AG04450 (cell line): ENCODE results near the gene CAPN13. TPM values are rescaled to one million over a fixed set of nuclear protein-coding genes. Genes with fewer than 3 reads are reported as not detected.

Experiments
- CTCF ChIA-PET: fragments of 300-600, 350-600 bp; formaldehyde crosslinking; extraction: SDS; loops from one replicate; lab custom pipeline; 2022; ENCODE audit warnings: antibody characterized with exemption, inconsistent platforms; lab: Charles Lee
- POLR2A ChIA-PET: fragments of 350-600 bp; formaldehyde crosslinking; extraction: SDS; loops from one replicate; lab custom pipeline; 2021; ENCODE audit warnings: antibody characterized with exemption, inconsistent platforms; lab: Yijun Ruan, JAX
- DNase-seq: peaks from one replicate; pipeline ENCODE4 v3.0.0-alpha.2; 2011; ENCODE audit warnings: low read depth, low spot score
- H3K27ac ChIP-seq: one replicate; pipeline ENCODE4 v1.5.1; 2012; ENCODE audit warnings: low read depth, low read length, control low read depth
- H3K27me3 ChIP-seq: one replicate; pipeline ENCODE4 v1.6.0; 2012; ENCODE audit warnings: low read length; ENCODE audit not compliant: control insufficient read depth, insufficient read depth
- H3K4me3 ChIP-seq: 2 replicates; pipeline ENCODE4 v1.5.1; 2011; ENCODE audit warnings: mild to moderate bottlenecking, low read depth, low read length, control low read depth
- H3K9me3 ChIP-seq: 2 replicates; pipeline ENCODE4 v1.5.1; 2012; ENCODE audit warnings: low read length; ENCODE audit not compliant: control insufficient read depth, insufficient read depth
- CTCF ChIP-seq: IDR thresholded peaks from 2 replicates; pipeline ENCODE4 v1.5.1; 2011; ENCODE audit warnings: low read depth, low read length, control low read depth, inconsistent platforms
- polyA plus RNA-seq: library from polyadenylated mRNA; depleted of rRNA; stranded (reverse); fragments of >200 nt; gene quantifications from 2 replicates; pipeline ENCODE4 v1.2.3, GENCODE V29; 2011

Gene CAPN13
- polyA plus RNA-seq, 1 experiment: not detected

GRCh38 chr2:30695749-30696148 lies 111.5 kb downstream of the CAPN13 start:
- TF ChIP-seq CTCF: no peak
- ChIA-PET POLR2A (interaction anchor here (0.6 to 0.8 kb wide), 2 partner anchors 29 to 503 kb away, joined by 3 to 4 read pairs; no protein-coding TSS in a partner anchor), CTCF (interaction anchor here (1.0 to 4.4 kb wide), 2 partner anchors 14 to 17 kb away, joined by 3 to 29 read pairs; no protein-coding TSS in a partner anchor)
- no peak for DNase-seq
- H3K9me3 ChIP-seq: peaks cover 6% of the 10 kb centered on the region
- H3K4me3 ChIP-seq: no peak overlapping the region
- H3K27ac ChIP-seq: no peak overlapping the region
- H3K27me3 ChIP-seq: no peaks in the 10 kb centered on the region

DNA sequence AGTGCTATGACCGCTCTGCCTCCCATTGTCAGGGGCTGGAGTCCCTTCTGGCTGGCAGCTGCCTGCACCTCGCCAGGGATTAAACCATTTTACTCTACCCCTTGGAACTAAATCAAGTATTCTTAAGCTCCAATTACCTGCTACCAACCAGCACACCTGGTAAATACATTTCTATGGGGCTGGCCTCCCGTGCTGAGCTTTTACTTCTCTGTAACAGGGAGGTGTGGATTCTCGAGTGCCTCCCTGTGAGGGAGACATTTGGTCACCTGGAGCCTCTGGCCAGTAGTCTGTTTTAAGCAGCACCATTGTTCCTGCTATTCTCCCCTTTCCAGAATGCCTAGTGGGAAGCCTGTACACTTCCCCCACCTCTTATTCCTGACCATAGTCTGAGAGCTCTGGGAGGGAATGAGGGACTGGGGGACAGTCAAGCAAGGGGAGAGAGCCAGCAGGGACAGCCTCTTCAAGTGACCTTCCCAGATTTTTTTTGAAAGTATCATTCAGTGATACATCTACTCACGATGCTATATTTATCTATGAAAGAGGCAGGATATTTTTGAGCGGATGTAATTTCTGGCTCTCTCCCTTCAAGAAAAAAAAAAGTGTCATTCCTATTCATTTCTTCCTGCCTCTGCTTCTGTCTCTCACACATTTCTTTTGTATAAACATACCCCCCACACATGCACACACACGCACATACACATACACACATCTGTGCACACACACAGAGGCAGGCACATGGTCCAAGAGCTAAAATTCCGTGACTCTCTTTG lies 112.8 kb downstream of the CAPN13 start:
- POLR2A ChIA-PET: interaction anchor here (0.5 to 1.0 kb wide), 3 partner anchors 33 to 1321 kb away, joined by 3 to 11 read pairs (median 3); no protein-coding TSS in a partner anchor
- Histone ChIP-seq H3K27ac (no peak overlapping the region), H3K9me3 (peaks cover 5% of the 10 kb centered on the region; the same call in 1 of the 2 replicates), H3K4me3 (no peak overlapping the region), H3K27me3 (no peaks in the 10 kb centered on the region)
- CTCF ChIA-PET: interaction anchor here (1.1 to 4.4 kb wide), 5 partner anchors 12 to 529 kb away, joined by 3 to 29 read pairs (median 6); no protein-coding TSS in a partner anchor
- no peak for DNase-seq
- TF ChIP-seq CTCF: no peak

- Histone ChIP-seq H3K9me3 (peaks cover 5% of the 10 kb centered on the region; the same call in 1 of the 2 replicates), H3K4me3 (no peak overlapping the region), H3K27ac (no peak overlapping the region), H3K27me3 (no peaks in the 10 kb centered on the region)
- no peak for DNase-seq
- no peak for TF ChIP-seq CTCF
- ChIA-PET POLR2A (interaction anchor here (0.5 to 1.0 kb wide), 2 partner anchors 33 to 1322 kb away, joined by 3 to 11 read pairs; no protein-coding TSS in a partner anchor), CTCF (interaction anchor here (1.1 to 4.4 kb wide), 4 partner anchors 13 to 529 kb away, joined by 4 to 29 read pairs (median 8); no protein-coding TSS in a partner anchor)
Measured at GRCh38 chr2:30693821-30694281, 113.4 kb downstream of the CAPN13 start.

- Histone ChIP-seq H3K27me3 (no peaks in the 10 kb centered on the region), H3K9me3 (peaks cover 5% of the 10 kb centered on the region; the same call in 1 of the 2 replicates), H3K27ac (no peak overlapping the region), H3K4me3 (no peak overlapping the region)
- no peak for DNase-seq
- POLR2A ChIA-PET: no interaction called here
- no peak for TF ChIP-seq CTCF
- CTCF ChIA-PET: interaction anchor here (2.5 to 4.4 kb wide), 2 partner anchors 20 to 528 kb away, joined by 10 to 29 read pairs; no protein-coding TSS in a partner anchor
Measured at GRCh38 chr2:30692829-30693275, 114.4 kb downstream of the CAPN13 start.
